ENCODE measurements around the gene HNF4A. TPM values are rescaled to one million over a fixed set of nuclear protein-coding genes. Genes with fewer than 3 reads are reported as not detected.

The HNF4A gene
- total and polyA plus RNA-seq, 8 donors = 7.4 to 29.2 (median 22.2) TPM

- Histone ChIP-seq H3K36me3 (no peaks in the 10 kb centered on the region), H3K27me3 (no peaks in the 10 kb centered on the region), H3K4me1 (no peaks in the 10 kb centered on the region), H3K27ac (no peak overlapping the region), H3K9me3 (no peaks in the 10 kb centered on the region), H3K4me3 (no peak overlapping the region)
- DNase-seq = no peak
- intact Hi-C loops (cut with DNase I) = no loop called here
- no peak for FAIRE-seq
- WGBS, 2 donors = 73 to 81% methylated on average over 6 of the region's 6 CpGs
- no peak for ATAC-seq
- TF ChIP-seq, protein P1, sequence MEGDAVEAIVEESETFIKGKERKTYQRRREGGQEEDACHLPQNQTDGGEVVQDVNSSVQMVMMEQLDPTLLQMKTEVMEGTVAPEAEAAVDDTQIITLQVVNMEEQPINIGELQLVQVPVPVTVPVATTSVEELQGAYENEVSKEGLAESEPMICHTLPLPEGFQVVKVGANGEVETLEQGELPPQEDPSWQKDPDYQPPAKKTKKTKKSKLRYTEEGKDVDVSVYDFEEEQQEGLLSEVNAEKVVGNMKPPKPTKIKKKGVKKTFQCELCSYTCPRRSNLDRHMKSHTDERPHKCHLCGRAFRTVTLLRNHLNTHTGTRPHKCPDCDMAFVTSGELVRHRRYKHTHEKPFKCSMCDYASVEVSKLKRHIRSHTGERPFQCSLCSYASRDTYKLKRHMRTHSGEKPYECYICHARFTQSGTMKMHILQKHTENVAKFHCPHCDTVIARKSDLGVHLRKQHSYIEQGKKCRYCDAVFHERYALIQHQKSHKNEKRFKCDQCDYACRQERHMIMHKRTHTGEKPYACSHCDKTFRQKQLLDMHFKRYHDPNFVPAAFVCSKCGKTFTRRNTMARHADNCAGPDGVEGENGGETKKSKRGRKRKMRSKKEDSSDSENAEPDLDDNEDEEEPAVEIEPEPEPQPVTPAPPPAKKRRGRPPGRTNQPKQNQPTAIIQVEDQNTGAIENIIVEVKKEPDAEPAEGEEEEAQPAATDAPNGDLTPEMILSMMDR (IDR thresholded peaks at IDR 0.05) = no peak
Measured at GRCh38 chr20:44445742-44446710, 90.5 kb downstream of the HNF4A start.

- 89 to 94% methylated on average over 3 of the region's 3 CpGs for WGBS, 2 donors
- no peak for ATAC-seq
- no peak for DNase-seq
Measured at GRCh38 chr20:44447827-44448419, 92.4 kb downstream of the HNF4A start.

DNA sequence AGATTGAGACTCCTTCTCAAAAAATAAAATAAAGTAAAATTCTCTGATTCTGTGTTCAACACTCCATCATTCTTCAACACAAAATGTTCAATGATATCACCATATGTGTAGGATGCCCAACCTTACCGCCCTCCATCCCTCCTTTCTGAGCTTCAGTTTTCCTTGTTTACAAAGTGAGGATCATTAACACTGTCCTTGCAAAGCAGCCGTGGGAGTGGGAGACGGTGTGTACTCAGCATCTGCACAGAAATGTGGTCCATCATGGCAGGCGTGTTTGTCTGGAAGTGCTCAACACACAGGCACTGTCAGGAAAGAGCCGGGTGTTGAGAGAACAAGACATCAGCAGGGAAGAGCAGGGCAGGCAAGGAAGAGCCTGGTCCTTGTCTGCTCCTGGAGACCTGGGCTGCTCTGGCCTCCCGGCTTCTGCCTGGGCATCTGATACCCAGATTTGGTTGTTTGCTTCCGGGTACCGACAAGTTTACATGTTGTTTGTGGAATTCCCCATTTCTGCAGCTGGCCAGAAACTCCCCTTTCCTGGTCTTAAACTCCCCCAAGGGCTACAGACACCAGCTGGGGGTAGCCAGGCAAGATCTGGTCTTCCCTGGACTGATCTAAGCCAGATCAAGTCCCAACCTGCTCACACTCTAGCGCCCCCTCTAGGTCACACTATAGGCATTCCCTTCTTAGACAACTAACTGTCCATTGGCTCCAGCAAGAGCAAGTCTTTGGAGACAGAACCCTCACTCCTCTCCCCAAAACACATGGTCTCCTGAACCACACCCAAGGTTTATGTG is 93.5 kb downstream of the HNF4A start:
- Histone ChIP-seq H3K36me3 (no peaks in the 10 kb centered on the region), H3K9me3 (no peaks in the 10 kb centered on the region), H3K27ac (no peak overlapping the region), H3K4me1 (no peaks in the 10 kb centered on the region), H3K4me3 (no peak overlapping the region), H3K27me3 (no peaks in the 10 kb centered on the region)
- ATAC-seq = no peak
- no peak for FAIRE-seq
- TF ChIP-seq, protein P1 (IDR thresholded peaks at IDR 0.05) = no peak
- 66 to 75% methylated on average over 9 of the region's 9 CpGs for WGBS, 2 donors
- DNase-seq = no peak
- intact Hi-C loops (cut with DNase I) = no loop called here

More at GRCh38 chr20:44447827-44448419, 92.4 kb downstream of the HNF4A start:
- Histone ChIP-seq H3K9me3 (no peaks in the 10 kb centered on the region), H3K4me3 (no peak overlapping the region), H3K27me3 (no peaks in the 10 kb centered on the region), H3K36me3 (no peaks in the 10 kb centered on the region), H3K27ac (no peak overlapping the region), H3K4me1 (no peaks in the 10 kb centered on the region)
- TF ChIP-seq, protein P1 (IDR thresholded peaks at IDR 0.05) = no peak
- intact Hi-C loops (cut with DNase I) = no loop called here
- FAIRE-seq = no peak

DNA sequence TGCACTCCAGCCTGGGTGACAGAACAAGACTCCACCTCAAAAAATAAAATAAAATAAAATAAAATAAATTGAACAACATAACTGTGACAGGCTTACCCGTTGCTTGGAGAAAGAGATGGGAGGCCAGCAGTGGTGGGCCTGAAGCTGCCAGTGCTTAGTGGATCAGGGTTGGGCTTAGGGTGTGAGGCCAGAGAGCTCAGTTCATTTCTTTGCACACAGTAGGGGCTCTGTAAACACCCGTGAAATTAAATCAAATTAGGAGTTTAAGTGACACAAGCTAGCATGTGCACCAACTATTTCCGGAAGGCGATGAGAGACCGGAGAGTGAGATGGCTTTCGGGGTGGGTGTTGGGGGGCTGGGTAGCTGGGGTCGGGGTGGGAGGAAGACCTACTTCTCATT is 94.4 kb downstream of the HNF4A start:
- WGBS, 2 donors = 79% methylated on average over 7 of the region's 7 CpGs
- ATAC-seq (no peak), FAIRE-seq (no peak), DNase-seq (no peak)
- Histone ChIP-seq H3K4me3 (no peak overlapping the region), H3K4me1 (no peaks in the 10 kb centered on the region), H3K27me3 (no peaks in the 10 kb centered on the region), H3K9me3 (no peaks in the 10 kb centered on the region), H3K27ac (no peak overlapping the region), H3K36me3 (no peaks in the 10 kb centered on the region)
- TF ChIP-seq, protein P1 (IDR thresholded peaks at IDR 0.05) = no peak
- intact Hi-C loops (cut with DNase I) = no loop called here
